Measurements from ENCODE around the gene SLC25A44. TPM values are rescaled to one million over a fixed set of nuclear protein-coding genes. Genes with fewer than 3 reads are reported as not detected.

The SLC25A44 gene
- total RNA-seq, 1 donor from 2014 or later, result 13.5 TPM

DNA sequence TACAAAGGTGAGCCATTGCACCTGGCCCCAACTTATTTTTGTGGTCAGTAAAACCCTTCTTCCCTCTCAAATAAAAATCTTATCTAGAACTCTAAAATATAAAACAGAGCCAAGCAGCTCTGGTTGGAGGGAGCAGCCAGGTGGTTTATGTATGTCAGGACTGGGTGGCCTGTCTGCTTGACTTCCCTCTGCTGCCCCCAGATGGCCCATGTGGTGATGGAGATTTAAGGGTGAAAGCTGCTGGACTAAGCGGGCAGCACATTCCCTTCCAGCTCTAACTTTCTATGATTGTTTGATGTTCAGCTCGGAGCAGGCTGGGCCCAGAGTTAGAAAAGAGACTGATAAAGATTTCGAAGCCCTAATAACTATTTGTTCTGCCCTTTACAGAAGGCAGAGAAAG lies 65.9 kb downstream of the SLC25A44 start:
- TF ChIP-seq, protein P1, sequence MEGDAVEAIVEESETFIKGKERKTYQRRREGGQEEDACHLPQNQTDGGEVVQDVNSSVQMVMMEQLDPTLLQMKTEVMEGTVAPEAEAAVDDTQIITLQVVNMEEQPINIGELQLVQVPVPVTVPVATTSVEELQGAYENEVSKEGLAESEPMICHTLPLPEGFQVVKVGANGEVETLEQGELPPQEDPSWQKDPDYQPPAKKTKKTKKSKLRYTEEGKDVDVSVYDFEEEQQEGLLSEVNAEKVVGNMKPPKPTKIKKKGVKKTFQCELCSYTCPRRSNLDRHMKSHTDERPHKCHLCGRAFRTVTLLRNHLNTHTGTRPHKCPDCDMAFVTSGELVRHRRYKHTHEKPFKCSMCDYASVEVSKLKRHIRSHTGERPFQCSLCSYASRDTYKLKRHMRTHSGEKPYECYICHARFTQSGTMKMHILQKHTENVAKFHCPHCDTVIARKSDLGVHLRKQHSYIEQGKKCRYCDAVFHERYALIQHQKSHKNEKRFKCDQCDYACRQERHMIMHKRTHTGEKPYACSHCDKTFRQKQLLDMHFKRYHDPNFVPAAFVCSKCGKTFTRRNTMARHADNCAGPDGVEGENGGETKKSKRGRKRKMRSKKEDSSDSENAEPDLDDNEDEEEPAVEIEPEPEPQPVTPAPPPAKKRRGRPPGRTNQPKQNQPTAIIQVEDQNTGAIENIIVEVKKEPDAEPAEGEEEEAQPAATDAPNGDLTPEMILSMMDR (IDR thresholded peaks at IDR 0.05), result no peak
- Histone ChIP-seq H3K27me3 (no peaks in the 10 kb centered on the region), H3K27ac (no peak overlapping the region), H3K9me3 (no peaks in the 10 kb centered on the region), H3K36me3 (peaks cover 82 to 91% of the 10 kb centered on the region in 2 donors), H3K4me1 (no peaks in the 10 kb centered on the region), H3K4me3 (no peak overlapping the region)
- intact Hi-C loops (cut with DNase I), result no loop called here
- no peak for DNase-seq (ENCODE audit: low spot score in 2 of 2)

DNA sequence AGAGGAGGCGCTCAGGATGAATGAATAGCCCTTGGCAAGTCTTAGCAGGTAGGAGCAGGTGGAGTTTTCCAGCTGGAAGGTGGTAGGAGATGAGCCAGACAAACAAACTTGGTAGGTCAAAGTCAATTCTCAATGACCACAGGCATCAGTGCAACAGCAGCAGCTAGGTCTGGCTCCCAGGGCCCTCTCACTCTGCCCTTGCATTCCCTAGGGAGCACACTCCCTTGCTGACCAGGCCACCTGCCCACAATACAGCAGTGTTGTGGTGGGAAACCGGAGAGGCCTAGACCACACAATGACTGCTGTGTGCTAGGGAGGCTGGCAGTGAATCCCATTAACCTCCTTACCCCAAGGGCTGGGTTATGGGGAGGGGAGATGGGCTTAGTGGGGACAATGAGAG lies 67.0 kb downstream of the SLC25A44 start:
- H3K36me3 ChIP-seq, result peaks cover 85 to 95% of the 10 kb centered on the region in 2 donors
- TF ChIP-seq, protein P1 (IDR thresholded peaks at IDR 0.05), result no peak

More for the DNA sequence above, 67.0 kb downstream of the SLC25A44 start:
- H3K27me3 ChIP-seq, result no peaks in the 10 kb centered on the region
- H3K9me3 ChIP-seq, result no peaks in the 10 kb centered on the region
- DNase-seq (ENCODE audit: low spot score in 2 of 2), result no peak
- no peak overlapping the region for H3K4me3 ChIP-seq
- no peaks in the 10 kb centered on the region for H3K4me1 ChIP-seq
- no peak overlapping the region for H3K27ac ChIP-seq
- intact Hi-C loops (cut with DNase I), result no loop called here

Other genes starting within 250 kb of the SLC25A44 start
- 169 TPM for gene ARHGEF2, start 215.6 kb upstream of the SLC25A44 start, total RNA-seq
- gene SSR2, start 173.2 kb upstream of the SLC25A44 start, total RNA-seq, result 103 TPM
- 28.7 TPM for gene UBQLN4, start 140.3 kb upstream of the SLC25A44 start, total RNA-seq
- gene LAMTOR2, start 139.3 kb upstream of the SLC25A44 start, total RNA-seq, result 43.9 TPM
- gene RAB25, start 132.9 kb upstream of the SLC25A44 start, total RNA-seq, result not detected
- 1.3 TPM for gene MEX3A, start 111.6 kb upstream of the SLC25A44 start, total RNA-seq
- 783 TPM for gene LMNA, start 79.4 kb upstream of the SLC25A44 start, total RNA-seq
- gene SEMA4A, start 40.5 kb upstream of the SLC25A44 start, total RNA-seq, result 0.64 TPM
- gene PMF1, start 18.9 kb downstream of the SLC25A44 start, total RNA-seq, result 61.4 TPM
- 19.1 TPM for gene BGLAP, start 48.1 kb downstream of the SLC25A44 start, total RNA-seq
- gene PAQR6, start 54.0 kb downstream of the SLC25A44 start, total RNA-seq, result not detected
- 76.5 TPM for gene SMG5, start 88.7 kb downstream of the SLC25A44 start, total RNA-seq
- gene TMEM79, start 90.2 kb downstream of the SLC25A44 start, total RNA-seq, result not detected
- gene GLMP, start 101.6 kb downstream of the SLC25A44 start, total RNA-seq, result 58.0 TPM
- gene VHLL, start 105.2 kb downstream of the SLC25A44 start, total RNA-seq, result not detected
- gene CCT3, start 144.2 kb downstream of the SLC25A44 start, total RNA-seq, result 109 TPM
- not detected for gene TSACC, start 144.4 kb downstream of the SLC25A44 start, total RNA-seq
- not detected for gene RHBG, start 175.1 kb downstream of the SLC25A44 start, total RNA-seq